NB4 (cell line): Measurements from ENCODE around the gene STEAP2.

Experiments used
- DNase-seq: peaks from one replicate; pipeline ENCODE4 v3.0.0; 2010; ENCODE audit warnings: low read depth
- H3K4me3 ChIP-seq: one replicate; pipeline ENCODE4 v1.5.1; 2011; ENCODE audit warnings: mild to moderate bottlenecking, low read depth, low read length, moderate library complexity
- MAX ChIP-seq: IDR thresholded peaks from 2 replicates; pipeline ENCODE4 v1.6.1; 2011; ENCODE audit warnings: low read depth, low read length
- MYC ChIP-seq: IDR thresholded peaks from 2 replicates; pipeline ENCODE4 v1.6.1; 2011; ENCODE audit warnings: low read depth, low read length
- POLR2A ChIP-seq: IDR thresholded peaks from 2 replicates; pipeline ENCODE4 v1.6.1; 2011; ENCODE audit warnings: mild to moderate bottlenecking; ENCODE audit not compliant: insufficient read length; ENCODE audit errors: extremely low read depth
- TF ChIP-seq, protein P1 (sequence below): IDR thresholded peaks from one replicate; pipeline ENCODE4 v1.5.1; 2012; ENCODE audit warnings: low read depth, low read length

Gene STEAP2

DNA sequence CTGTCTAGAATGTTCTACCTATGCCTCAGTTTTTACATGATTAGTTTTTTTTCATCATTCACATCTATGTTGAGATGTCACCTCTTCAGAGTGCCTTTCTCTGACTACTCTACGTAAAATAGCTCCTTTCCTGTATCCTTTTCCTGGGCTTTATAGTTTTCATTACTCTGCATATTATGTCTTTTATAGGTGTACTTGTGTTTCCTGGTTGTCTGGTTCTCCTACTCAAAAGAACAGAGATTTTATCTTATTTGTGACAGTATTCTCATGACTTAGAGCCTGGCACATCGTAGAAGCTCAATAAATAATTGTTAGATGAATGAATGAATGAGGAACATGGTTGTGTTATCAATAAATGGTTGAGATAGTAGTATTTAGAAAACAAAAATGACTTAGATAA is 39.4 kb upstream of the STEAP2 start:
- TF ChIP-seq POLR2A, result no peak
- TF ChIP-seq MYC, result no peak
- TF ChIP-seq, protein P1, sequence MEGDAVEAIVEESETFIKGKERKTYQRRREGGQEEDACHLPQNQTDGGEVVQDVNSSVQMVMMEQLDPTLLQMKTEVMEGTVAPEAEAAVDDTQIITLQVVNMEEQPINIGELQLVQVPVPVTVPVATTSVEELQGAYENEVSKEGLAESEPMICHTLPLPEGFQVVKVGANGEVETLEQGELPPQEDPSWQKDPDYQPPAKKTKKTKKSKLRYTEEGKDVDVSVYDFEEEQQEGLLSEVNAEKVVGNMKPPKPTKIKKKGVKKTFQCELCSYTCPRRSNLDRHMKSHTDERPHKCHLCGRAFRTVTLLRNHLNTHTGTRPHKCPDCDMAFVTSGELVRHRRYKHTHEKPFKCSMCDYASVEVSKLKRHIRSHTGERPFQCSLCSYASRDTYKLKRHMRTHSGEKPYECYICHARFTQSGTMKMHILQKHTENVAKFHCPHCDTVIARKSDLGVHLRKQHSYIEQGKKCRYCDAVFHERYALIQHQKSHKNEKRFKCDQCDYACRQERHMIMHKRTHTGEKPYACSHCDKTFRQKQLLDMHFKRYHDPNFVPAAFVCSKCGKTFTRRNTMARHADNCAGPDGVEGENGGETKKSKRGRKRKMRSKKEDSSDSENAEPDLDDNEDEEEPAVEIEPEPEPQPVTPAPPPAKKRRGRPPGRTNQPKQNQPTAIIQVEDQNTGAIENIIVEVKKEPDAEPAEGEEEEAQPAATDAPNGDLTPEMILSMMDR, result no peak
- no peak for TF ChIP-seq MAX
- DNase-seq, result no peak
- no peak overlapping the region for H3K4me3 ChIP-seq

DNA sequence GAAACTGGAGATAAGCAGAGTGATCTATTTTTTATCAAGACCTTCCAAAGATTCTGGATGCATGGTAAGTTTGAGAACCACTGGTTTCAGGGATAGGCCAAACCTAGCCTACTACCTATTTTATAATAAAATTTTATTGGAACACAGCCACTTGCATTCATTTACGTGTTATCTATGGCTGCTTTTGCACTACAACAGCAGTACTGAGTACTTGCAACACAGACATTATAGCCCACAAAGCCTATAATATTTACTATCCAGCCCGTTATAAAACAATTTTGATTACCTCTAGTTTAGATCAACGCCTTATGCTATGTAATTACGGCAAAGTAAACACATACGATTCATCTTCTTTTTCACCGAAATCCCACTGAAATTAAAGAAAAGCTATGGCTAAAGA is 38.9 kb upstream of the STEAP2 start:
- H3K4me3 ChIP-seq, result no peak overlapping the region
- no peak for DNase-seq
- TF ChIP-seq POLR2A (no peak), MYC (no peak), MAX (no peak)
- TF ChIP-seq, protein P1, result no peak

DNA sequence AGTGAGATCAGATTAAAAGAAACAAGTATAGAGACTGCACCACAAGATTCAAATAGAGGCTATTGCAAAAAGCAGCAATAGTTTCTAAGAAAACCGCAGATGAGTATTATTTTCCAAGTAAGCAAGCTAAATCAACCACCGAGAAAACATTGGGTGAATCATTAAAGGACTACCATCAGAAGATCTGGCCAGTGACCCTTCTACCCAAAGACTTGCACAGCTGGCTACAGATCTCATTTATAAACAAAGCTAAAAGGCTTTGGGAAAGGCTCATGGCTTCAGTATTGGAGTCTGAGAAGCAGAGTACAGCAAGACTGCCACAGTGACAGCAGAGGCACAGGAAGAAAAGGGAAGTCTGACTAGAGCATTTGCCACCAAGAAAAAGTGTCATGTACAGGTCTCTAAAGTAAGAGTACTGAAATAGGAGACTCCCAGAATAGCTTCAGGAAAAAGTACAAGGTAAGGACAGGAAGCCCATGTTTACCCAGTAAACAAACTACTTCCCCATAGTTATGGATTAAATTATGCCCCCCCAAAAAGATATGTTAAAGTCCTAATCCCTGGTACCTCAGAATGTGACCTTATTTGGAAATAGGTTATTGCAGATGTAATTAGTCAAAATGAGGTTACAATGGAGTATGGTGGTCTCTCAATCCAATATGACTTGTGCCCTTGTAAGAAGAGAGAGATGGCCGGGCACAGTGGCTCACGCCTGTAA is 38.3 kb upstream of the STEAP2 start:
- H3K4me3 ChIP-seq, result no peak overlapping the region
- no peak for TF ChIP-seq POLR2A
- TF ChIP-seq, protein P1, result no peak
- TF ChIP-seq MAX, result no peak
- DNase-seq, result peak; percentile 13

DNA sequence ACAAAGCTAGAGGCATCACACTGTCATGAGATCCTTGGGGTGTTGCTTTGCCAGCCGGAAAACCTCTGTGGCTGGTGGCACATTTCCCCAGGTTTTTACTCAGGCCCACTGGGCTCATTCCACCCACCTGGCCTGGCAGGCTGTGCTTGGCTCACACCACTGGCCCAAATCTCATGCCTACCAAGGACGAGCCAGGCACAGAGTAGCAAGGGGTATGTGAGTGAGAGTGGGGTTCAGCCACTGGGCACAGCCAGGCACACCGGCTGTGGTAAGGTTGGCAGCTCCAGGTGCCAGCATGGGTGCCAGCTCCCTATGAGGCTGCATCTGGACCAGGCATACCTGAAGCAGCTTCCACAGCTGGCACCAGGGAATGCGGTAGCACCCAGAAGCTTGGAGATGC is 35.9 kb upstream of the STEAP2 start:
- TF ChIP-seq MYC (no peak), POLR2A (no peak), MAX (no peak)
- TF ChIP-seq, protein P1, result no peak

GRCh38 chr7:90176195-90176594 is 35.3 kb upstream of the STEAP2 start:
- no peak overlapping the region for H3K4me3 ChIP-seq
- TF ChIP-seq, protein P1, result no peak
- TF ChIP-seq POLR2A (no peak), MYC (no peak), MAX (no peak)
- no peak for DNase-seq

More for the DNA sequence above, 35.9 kb upstream of the STEAP2 start:
- DNase-seq, result no peak
- no peak overlapping the region for H3K4me3 ChIP-seq
